GM19328 (cell line): ENCODE measurements around the gene ZSCAN4.

Experiments
- ATAC-seq: cut with Tn5 transposase; IDR thresholded peaks from one replicate; pipeline ENCODE4 v1.9.1; 2021; ENCODE audit warnings: mild to moderate bottlenecking, moderate library complexity; ENCODE audit not compliant: unreplicated experiment

The ZSCAN4 gene

GRCh38 chr19:57675881-57676280 lies 7.1 kb downstream of the ZSCAN4 start:
- ATAC-seq, result no peak

- no peak for ATAC-seq
These were observed 13.6 kb downstream of the ZSCAN4 start for GRCh38 chr19:57682226-57682766.

DNA sequence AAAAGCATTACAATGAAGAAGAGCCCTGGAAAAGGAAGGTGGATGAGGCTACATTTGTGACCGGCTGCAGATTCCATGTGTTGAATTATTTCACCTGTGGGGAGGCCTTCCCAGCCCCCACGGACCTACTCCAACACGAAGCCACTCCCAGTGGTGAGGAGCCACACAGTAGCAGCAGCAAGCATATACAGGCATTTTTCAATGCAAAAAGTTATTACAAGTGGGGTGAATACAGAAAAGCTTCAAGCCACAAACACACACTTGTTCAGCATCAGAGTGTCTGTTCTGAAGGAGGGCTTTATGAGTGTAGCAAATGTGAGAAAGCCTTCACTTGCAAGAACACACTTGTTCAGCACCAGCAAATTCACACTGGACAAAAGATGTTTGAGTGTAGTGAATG lies 18.0 kb downstream of the ZSCAN4 start:
- no peak for ATAC-seq

- no peak for ATAC-seq
These were observed 18.8 kb downstream of the ZSCAN4 start for GRCh38 chr19:57687363-57688010.

DNA sequence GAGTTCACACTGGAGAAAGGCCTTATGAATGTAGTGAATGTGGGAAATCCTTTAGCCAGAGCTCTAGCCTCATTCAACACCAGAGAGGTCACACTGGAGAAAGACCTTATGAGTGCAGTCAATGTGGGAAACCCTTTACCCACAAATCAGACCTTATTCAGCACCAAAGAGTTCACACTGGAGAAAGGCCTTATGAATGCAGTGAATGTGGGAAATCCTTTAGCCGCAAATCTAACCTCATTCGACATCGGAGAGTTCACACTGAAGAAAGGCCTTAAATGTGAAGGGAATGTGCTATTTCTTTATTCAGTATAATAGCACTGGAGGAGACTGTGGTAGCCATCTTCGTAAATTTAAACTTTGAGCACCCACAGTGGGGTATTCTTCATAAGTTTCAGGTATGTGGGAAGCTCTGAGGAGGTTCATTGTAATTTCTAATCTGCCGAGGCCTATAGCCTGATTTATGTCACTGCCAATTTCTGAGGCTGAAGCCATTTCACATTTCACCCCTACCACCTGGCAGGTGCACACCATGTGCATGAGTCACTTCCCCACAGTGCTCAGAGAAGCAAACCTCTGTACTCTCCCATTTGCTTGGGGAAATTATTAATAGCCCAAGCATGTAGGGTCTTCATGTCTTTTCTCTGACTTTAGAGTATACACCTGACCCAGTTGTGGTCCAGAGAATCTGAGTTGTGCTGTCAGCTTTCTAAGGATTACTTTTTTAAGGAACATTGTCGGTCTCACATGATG lies 19.5 kb downstream of the ZSCAN4 start:
- ATAC-seq, result no peak

DNA sequence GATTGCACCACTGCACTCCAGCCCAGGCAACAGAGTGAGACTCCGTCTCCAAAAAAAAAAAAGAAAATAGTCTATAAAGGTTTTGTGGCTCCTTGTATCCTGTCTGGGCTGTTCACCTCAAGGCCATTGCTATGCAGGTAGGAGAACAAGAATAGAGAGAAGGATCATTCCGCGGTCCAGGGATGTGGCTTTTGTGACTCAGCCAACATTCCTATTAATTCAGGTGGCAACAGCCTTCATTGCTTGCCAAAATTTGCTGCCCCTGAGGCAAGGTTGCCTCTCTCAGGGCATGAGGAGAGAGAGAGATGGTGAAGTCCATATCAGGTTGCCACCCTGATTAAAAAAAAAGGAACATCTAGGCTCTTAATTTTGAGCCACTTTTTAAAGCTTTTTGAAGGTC lies 21.0 kb downstream of the ZSCAN4 start:
- ATAC-seq, result no peak

- no peak for ATAC-seq
These were observed 32.9 kb downstream of the ZSCAN4 start for GRCh38 chr19:57701625-57702024.

DNA sequence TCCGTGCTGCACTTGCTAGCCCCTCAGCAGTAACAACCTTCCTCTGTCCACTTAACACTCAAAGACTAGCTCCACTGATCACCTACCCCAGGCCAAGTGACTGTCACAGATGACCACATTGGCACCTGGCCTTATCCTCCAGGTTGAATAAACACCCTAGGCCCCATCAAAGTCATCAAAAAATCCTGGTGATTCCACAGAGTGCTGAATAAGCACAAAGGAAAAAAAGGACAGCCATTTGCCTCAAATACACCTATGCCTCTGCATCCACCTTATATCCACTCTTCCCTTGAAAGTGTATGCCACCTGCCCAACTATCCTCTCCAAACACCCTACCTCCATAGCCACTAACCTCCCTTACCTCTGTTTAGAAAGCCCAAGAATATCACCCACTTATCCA lies 37.6 kb downstream of the ZSCAN4 start:
- ATAC-seq, result no peak

DNA sequence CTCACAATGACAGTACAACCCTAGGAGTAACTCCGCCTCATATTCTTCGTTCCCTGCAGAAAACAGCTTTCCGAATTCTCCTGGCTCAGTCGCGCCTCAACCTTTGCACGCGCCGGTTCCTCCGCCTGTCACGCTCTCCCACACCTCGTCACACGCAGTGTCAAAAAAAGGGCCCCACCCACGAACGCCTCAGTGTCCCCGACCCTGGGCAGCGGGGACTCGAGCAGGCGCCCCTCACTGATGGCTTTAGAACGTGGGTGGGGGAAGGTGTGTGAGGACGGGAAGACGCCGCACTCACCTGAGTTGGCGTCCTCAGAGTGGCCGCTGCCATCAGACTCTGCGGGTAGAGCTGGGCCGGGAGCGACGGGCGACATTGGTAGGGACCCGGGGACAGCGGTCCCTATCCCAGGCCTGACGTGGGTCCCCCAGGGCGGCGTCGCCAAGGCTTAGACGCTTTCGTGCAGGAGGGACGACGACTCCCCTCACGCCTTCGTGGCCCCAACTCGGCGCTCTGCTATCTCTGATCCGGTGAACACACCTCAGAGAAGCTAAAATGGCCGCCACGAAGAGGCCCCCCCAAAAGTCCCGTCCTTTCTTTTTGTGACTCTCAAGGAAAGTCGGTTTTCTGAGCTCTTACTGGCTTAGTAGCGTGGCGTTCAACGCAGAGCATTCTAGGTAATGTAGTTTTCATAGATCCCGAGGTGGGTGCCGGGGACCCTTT lies 40.1 kb downstream of the ZSCAN4 start, which contains the start of gene ZNF154:
Gene ZNF154, minus strand, starts transcription at position 564 of the 721 bp plus-strand sequence. Its CDS starts 233 bp downstream, at position 331.
- ATAC-seq, result no peak

DNA sequence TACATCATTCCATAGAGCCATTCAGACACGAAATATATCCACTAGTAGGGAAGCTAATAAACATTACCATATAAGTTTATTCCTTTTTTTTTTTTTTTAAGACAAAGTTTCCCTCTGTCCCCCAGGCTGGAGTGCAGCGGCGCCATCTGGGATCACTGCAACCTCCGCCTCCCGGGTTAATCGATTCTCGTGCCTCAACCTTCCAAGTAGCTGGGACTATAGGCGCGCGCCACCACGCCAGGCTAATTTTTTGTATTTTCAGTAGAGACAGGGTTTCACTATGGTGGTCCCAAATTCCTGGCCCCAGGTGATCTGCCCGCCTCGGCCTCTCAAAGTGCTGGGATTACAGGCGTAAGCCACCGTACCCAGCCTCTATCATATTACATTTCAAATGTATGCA lies 40.9 kb downstream of the ZSCAN4 start:
- ATAC-seq, result no peak

GRCh38 chr19:57712222-57712621 lies 43.5 kb downstream of the ZSCAN4 start:
- ATAC-seq, result no peak

- ATAC-seq, result no peak
These were observed 50.7 kb downstream of the ZSCAN4 start for GRCh38 chr19:57719424-57719823.

DNA sequence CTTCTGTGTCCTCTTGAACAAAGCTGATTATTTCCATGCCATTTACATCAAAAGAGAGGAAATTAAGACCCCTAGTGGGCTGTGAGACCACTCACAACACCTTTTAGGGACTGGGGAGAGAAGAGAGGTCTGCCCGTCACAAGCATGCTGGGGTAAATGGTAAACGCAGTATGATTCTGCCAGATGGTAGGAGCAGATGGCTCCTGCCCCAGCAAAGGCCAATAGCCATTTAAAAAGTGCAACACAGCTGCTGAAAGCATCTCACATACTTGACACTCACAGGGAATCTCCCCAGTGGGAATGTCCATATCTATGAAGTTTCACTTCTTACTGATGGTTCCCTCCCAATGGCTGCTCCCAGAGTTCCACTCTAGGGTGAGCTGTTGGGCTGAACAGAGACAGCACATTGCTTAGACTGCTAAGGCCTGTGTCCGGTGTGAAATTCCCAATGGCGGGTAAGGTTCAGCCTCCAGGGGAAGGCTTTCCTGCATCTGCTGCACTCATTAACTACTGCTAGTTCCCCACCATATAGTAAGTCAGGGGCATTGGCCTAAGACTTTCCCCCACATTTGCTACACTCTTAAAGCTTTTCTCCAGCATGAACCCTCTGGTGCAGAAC lies 51.3 kb downstream of the ZSCAN4 start:
- no peak for ATAC-seq

DNA sequence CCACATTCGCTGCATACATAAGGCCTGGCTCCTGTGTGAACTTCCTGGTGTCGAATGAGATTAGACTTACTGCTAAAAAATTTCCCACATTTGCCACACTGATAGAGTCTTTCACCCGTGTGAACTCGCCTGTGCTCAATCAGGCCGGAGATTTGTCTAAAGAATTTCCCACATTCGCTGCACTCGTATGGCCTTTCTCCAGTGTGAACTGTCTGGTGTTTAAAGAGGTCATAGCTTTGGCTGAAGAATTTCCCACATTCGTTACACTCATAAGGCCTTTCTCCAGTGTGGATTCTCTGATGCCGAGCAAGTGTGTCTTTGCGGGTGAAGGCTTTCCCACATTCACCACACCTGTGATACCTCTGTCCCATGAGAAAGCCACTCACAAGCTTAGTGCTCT lies 52.1 kb downstream of the ZSCAN4 start:
- ATAC-seq, result no peak
